SU-DHL-6 (cell line): ENCODE measurements around the gene PRM3.

ENCODE experiments used
- EZH2phosphoT487 ChIP-seq: fragments of 200-600 bp; sonication (generic), shearing (Covaris generic); conservative IDR thresholded peaks from 2 replicates; pipeline ENCODE4 v1.6.1; 2018; ENCODE audit warnings: mild to moderate bottlenecking, antibody characterized with exemption, low read length, moderate library complexity, mixed read lengths
- TF ChIP-seq, protein P1 (sequence below): fragments of 200-600 bp; sonication (generic); IDR thresholded peaks from one replicate; pipeline ENCODE4 v1.5.1; 2017; ENCODE audit warnings: antibody characterized with exemption, mild to moderate bottlenecking, low read length, moderate library complexity; ENCODE audit not compliant: insufficient read depth, poor library complexity, severe bottlenecking

GRCh38 chr16:11301645-11302501 is 28.4 kb upstream of the PRM3 start:
- TF ChIP-seq, protein P1, sequence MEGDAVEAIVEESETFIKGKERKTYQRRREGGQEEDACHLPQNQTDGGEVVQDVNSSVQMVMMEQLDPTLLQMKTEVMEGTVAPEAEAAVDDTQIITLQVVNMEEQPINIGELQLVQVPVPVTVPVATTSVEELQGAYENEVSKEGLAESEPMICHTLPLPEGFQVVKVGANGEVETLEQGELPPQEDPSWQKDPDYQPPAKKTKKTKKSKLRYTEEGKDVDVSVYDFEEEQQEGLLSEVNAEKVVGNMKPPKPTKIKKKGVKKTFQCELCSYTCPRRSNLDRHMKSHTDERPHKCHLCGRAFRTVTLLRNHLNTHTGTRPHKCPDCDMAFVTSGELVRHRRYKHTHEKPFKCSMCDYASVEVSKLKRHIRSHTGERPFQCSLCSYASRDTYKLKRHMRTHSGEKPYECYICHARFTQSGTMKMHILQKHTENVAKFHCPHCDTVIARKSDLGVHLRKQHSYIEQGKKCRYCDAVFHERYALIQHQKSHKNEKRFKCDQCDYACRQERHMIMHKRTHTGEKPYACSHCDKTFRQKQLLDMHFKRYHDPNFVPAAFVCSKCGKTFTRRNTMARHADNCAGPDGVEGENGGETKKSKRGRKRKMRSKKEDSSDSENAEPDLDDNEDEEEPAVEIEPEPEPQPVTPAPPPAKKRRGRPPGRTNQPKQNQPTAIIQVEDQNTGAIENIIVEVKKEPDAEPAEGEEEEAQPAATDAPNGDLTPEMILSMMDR, result no peak
- TF ChIP-seq EZH2phosphoT487, result no peak
